GM18498 (cell line): Measurements from ENCODE around the gene SPTLC1.
"Not testable (repeated sequence)": the region's sequence is repeated elsewhere in the genome, so short reads cannot be mapped to it uniquely, and the experiment has no call there.

Source experiments
- ATAC-seq: cut with Tn5 transposase; IDR thresholded peaks from one replicate; pipeline ENCODE4 v1.9.1; 2021; ENCODE audit warnings: mild to moderate bottlenecking, moderate library complexity; ENCODE audit not compliant: unreplicated experiment

The SPTLC1 gene, protein sequence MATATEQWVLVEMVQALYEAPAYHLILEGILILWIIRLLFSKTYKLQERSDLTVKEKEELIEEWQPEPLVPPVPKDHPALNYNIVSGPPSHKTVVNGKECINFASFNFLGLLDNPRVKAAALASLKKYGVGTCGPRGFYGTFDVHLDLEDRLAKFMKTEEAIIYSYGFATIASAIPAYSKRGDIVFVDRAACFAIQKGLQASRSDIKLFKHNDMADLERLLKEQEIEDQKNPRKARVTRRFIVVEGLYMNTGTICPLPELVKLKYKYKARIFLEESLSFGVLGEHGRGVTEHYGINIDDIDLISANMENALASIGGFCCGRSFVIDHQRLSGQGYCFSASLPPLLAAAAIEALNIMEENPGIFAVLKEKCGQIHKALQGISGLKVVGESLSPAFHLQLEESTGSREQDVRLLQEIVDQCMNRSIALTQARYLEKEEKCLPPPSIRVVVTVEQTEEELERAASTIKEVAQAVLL

DNA sequence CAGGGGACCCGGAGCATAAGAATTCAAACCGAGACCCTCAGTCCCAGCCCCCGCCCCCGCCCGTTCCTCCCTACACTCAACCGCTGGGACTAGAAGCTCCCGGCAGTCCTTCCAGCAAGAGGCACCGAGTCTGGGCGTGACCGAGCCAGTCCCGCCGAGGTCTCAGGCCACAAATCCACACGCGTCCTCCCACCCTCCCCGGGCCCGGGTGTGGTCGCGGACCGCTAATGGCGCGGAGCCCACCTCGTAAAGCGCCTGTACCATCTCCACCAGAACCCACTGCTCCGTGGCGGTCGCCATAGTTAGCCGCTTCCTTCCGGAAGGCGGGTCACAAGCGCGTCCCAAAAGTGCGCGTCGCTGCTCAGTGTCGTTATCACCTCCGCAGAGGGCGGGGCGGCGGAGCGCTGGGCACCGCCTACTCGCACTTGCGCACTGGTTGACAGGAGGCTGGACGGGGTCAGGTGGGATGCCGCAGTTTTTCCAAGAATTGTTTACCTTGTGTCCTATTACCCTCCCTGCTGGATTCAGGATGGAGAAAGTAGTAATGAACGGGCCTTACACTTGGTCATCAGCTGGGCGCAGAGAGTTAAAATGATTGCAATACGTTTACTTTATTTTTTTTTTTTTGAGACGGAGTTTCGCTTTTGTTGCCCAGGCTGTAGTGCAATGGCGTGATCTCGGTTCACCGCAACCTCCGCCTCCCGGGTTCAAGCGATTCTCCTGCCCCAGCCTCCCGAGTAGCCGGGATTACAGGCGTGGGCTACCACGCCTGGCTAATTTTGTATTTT, at the start of gene SPTLC1:
Gene SPTLC1, minus strand, starts transcription at position 343 of the 788 bp plus-strand sequence. Its CDS starts 43 bp downstream, at position 300.
- peak; percentile 95 for ATAC-seq

DNA sequence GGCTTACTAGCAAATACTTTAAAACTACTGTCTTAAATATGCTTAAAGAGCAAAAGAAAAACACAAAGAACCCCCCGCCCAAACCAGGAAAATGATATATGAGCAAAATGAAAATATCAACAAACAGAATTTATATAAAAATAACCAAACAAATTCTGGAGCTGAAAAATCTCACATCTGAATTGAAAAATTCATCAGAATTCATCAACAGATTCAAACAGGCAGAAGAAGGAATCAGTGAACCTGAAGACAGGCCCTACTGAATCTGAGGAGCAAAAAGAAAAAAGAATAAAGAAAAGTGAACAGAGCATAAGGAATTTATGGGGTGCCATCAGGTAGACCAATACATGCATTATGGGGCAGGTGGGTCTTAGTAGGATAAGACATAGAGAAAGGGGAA, 49.8 kb upstream of the SPTLC1 start:
- no peak for ATAC-seq

DNA sequence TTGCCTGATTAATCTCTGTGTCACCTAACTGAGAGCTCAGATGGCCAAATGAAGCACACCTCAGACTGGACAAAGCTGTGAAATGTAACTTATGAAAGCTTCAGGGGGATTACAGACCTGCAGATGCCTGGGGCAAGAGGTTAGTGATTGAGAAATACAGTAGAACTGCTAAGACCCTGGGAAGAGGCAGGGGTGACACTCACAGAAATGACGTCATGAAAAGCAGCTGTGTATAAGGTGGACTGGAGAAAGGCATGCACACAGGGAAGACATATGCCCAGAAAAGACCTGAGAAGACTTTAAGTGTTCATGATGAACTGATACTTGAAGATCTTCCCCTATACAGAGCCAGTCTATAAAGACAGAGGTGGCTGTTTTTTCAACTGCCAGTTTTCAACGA, 49.3 kb upstream of the SPTLC1 start:
- ATAC-seq: no peak

DNA sequence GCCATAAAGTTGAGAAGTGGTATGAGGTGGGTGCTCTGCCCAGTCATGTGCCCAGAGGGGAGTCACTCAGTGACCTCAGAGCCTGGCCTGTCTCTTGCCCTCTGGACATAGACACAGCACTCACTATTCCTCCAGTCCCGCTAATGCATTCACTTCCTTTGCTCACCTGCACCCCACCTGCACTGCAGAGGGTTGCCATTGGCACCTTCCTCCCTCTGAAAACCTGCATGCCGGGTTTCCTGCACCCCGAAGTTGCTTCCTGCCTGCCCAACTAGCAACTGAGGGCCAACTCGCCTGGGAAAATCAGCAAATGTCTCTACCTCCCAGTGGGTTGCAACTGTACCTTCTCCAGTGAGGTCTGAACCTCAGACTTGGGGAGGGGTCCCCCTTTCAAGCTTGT, 48.1 kb upstream of the SPTLC1 start:
- ATAC-seq: no peak

DNA sequence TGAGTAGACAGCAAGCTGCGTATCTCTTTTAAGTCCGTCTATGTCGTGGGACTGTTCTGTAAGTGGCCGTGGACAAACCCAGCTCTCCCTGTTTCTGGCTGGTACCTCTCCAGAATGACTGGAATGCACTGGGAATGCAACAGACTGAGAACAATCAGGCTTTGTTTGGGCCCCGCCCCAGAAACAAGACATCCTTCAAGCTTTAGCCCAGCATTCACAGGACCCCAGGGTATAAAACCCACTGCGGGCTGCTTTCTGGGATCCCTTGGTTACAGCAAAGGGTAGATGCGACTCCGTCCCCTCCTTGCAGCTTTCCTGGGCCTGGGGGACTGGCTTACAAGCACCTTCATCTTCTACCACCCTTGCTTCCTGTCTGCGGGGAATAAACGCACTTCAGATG, 45.6 kb upstream of the SPTLC1 start:
- no peak for ATAC-seq

DNA sequence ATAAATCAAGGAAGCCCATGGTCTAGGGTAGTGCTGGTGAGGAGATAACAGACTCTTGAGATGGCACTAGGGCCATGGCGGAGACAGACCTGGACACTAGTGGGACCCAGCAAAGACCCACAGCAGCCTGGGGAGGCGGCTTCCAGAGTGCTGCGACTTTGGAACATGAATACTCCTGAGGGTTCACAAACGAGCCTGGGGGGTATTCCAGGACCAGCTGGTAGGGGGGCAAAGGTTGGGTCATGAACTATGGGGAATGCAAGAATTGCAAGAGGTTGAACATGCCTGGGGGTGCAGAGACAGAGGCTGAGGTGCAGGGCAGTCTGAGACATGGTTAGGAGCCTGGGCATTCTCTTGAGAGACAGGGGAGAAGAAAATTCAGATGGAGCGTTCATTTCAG, 43.8 kb upstream of the SPTLC1 start:
- ATAC-seq: no peak

DNA sequence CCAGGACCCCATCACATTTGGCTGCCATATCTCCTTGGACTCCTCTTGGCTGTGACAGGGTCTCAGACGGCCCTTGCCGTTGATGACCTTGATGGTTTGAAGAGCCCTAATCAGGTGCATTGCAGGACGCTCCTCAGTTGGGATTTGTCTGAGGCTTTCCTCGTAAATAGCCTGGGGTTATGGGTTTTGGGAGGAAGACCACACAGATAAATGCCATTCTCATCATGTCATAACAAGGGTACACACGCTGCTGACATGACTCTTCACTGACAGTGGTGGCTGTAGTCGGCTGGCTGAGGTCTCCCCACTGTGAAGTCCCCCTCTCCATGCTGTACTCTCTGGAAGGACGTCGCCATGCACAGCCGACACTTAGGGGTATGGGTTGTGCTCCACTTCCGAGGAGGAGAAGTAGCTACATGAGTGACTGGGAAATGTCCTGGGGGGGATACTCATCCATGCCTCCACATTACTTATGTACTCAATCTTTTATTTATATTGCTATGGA, 42.9 kb upstream of the SPTLC1 start:
- no peak for ATAC-seq

DNA sequence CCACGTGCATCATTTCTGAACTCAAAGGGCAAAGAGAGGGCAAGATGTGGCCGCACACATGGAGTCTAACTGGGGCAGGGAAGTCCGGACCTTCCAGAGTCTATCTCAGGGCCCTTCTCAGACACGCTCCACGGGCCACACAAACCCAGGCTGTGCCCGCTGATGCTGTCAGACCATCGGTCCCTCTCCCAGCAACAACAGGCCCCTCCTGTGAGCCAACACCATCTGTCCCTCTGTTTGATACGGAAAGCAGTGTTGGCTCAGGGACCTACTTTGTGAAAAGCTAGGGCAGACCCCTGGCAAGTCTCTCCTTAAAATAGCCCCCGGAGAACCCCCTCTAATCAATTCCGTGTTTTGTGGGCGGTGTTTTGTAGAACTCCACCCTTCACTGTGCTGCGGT, 40.5 kb upstream of the SPTLC1 start:
- ATAC-seq: not testable (repeated sequence)

DNA sequence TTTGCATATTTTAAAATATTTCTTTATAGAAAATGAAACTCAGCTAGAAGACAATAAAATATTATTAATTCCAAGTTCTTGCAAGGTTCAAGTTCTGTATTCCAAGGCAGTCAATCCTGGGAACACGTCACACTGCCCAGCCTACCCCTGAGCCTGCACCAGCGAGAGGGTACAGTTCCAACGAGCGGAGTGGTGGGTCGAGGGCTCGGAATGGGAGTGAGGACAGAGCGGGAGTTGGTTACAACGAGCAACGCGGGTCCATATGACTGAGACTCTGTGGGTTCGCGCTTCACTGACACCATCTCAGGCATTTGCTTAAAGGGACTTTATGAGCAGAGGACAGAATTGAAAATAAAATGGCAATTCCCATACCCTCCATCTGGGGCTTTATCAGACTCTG, 40.0 kb upstream of the SPTLC1 start:
- no peak for ATAC-seq

DNA sequence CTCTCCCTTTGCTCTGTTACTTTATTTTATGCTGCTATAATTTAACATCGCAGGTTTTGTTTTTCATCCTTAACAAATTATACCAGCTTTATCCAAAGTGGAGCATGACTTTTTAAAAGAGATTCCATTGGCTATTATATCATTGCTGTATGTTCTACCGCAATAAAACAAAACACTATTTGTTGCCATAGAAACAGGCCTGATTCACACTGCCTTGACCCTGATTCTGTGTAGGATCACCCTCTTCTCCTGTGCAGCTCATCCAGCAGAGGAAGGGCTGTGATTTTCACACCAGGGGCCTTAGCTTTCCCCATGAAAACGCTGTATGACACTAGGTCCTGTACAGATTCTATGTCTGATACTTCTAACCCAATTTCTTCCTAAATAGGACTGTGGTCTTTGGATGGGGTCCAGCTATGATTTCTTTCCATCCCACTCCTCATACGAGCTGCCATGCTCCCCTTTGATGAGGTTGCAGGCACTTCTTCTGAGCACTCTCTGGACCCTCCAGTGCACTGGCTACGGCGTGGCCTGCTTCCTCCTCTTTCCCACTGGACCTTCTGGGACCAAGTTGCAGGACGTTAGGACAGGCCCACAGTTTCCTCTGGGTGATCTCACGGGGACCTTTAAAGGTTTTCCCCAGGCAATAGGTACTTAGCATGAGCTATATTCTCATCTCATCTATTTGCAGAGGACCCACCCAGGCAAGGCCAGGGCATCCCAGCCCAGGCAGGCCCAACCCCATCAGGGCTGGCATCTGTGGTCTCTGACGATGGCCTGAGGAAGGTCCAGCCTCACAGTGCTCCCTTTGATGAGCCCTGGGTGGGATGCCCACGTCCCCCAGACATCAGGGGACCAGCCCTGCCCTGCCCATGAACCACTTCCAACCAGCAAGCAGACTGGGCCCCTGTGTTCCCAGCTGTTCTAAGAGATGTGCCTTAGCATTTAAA, 38.5 kb upstream of the SPTLC1 start:
- ATAC-seq: not testable (repeated sequence)

DNA sequence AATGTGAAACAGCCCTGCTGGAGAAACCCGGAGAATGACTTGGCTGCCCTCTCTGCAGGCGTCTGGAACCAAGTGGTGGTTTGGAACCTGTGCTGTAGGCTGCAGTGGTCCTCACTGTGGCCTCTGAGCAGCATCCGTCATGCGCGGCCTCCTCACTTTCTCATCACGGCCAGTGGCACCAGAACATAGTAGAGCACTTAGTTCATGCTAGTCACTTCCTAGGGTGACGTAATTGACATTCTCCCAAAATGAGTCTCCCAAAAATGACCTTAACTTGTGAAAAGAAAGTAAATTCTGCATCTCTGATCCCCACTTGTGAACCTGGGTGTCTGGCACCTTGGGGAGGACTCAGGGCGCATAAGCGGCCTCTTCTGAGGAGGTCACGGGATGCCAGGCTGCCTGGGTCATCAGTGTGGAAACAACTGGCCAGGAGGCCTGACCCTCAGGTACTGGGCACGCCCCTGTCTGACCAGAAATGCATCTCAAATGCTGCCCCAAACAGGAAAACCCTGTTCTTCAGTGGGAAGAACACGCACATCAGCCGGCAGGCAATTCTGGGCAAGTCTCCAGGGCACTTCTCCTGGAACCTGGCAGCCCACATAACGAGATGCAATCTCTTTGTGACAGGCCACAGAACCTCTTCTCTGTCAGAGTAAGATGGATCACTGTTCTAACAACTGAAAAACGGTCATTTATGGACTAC, 36.6 kb upstream of the SPTLC1 start:
- no peak for ATAC-seq

DNA sequence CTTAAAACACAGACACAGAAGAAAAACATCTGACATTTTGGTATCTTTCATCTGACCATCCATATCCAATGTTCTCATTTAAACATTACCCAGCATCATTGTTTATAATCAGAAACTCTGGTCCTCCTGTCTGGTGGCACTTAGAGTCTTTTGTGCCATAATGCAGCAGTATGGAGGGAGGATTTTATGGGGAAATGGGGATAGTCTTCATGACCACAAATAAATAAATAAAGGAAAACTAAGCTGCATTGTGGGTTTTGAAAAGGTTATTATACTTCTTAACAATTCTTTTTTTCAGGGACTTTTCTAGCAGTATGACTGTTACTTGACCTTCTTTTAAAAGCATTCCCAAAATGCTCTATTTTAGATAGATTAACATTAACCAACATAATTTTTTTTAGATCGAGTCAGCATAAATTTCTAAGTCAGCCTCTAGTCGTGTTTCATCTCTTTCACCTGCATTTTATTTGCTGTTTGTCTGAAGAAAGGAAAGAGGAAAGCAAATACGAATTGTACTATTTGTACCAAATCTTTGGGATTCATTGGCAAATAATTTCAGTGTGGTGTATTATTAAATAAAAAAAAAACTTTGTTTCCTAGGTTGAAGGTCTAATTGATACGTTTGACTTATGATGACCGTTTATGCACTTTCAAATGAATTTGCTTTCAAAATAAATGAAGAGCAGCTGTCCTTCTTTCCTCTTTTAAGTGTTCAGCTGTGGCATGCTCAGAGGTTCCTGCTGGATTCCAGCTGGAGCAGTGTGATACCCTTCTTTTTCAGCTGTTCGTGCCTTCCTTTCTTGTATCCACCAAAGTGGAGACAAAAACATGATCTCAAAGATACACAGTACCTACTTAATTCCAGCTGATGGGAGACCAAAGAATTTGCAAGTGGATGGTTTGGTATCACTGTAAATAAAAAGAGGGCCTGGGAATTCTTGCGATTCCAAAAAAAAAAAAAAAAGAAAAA, 35.6 kb upstream of the SPTLC1 start:
- not testable (repeated sequence) for ATAC-seq

DNA sequence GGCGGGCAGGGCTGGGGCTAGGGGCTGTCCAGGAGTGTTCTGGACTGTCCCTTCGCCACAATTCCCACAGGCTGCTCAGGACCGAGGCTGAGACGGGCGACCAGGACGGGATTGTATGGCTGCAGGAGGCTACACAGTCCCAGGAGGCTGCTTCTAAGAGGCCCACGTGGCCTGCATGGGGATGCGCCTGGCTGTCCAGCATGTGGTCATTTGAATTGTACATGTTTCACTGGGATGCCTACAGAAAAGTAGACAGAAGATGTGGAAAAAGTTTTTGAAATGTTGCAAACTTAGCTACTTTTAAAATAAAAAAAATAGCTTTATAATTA, 32.6 kb upstream of the SPTLC1 start:
- ATAC-seq: no peak

DNA sequence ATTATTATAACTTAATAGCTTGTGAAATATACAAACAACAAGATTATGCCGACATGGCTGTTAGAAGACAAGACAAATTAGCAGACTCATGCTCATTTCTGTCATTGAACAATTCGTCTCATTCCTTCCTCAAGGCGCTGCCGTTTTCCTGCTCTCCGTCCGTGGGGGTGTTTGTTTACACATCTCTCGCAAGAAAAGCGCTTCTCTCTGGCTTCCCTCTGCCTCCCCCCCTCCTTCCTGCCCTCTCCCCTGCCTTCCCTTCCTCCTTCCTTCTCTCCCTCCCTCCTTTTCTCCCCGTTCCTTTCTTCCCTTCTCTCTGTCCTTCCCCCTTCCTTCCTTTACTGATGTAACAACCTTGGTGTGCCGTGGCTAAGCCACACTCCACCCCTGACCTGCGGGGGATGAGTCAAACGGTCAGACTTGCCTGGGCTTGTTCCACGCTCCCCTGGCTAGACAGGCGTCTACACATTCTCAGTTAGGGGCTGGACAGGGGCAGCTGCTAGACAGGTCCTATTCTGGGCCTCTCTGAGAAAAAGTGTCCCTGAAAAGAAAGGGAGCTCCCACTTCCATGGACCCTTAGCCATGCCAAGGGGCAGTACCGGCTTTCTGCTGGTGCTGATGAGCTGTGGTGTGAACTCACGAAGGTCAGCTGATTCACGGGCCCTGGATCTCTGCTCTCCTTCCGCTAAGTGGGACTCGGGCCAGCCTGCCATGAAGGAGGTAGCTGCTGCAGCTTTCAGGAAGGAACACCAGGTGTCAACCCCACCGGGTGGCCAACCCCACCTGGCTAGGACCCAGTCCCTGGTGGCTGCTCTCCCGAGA, 32.0 kb upstream of the SPTLC1 start:
- ATAC-seq: peak; percentile 85

DNA sequence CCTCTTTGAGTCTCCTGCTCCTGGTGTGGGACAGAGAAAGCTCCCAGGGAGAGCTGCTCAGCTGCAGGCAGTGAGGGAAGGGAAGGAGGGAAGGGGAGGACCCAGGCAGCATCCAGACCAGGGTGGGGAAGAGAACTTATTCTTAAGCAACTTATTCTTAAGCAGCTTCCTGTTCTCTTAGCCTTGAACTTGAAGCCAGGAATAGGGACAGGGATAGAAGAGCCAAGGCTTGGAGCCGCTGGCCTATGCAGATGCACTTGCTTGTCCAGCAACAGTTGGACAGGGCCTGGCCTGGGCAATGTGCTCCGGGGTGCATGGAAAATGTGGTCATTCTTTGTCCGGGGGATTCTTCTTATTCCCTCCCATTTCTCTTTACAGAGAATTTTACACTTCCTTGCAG, 31.4 kb upstream of the SPTLC1 start:
- ATAC-seq: no peak

DNA sequence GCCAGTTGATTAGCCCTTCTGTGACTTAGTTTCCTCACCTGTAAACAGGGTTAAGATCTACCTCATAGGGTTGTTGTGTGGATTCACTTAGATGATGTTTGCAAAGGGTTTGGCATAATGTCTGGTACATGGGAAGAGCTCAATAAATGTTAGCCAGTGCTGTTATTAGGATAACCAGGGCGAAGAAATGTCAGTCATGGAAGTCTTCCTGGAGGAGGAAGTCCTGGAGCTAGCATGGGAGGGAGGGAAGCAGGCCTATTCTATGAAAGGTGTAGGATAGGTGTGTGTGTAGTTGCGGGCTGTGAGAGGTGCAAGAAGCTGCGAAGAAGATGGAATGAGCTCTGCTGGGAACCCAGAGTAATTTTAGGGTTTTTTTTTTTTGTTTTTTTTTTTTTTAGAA, 30.6 kb upstream of the SPTLC1 start:
- not testable (repeated sequence) for ATAC-seq

DNA sequence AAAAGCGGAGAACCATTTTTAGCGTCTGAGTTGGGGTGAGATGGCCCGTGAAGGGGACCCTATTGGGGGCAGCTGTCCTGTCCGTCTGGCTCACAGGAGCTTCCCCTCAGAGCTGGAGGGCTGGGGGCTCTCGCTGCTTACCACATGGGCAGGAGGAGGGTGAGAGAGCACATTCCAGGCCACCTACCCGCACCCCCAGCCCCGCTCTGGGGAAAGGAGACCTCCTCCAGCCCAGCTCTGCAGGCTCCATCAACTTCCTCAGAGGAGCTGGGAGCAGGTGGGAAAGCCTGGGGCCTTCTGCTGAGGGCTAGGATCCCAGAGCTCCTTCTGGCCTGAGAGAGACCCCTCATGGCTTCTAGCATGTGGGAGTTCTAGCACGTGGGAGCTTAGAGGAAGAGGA, 27.1 kb upstream of the SPTLC1 start:
- ATAC-seq: no peak
